Nephron (organoid): ENCODE measurements around the gene MARVELD1.

Source experiments
- H3K27ac Mint-ChIP-seq, 3 experiments: 2 replicates each; pipeline ENCODE4 v1.8.0; 2020; ENCODE audit warnings: mixed read lengths in 3 of 3, mild to moderate bottlenecking in 2 of 3, moderate library complexity in 1 of 3
- H3K27me3 Mint-ChIP-seq: 2 replicates; pipeline ENCODE4 v1.8.0; 2021; ENCODE audit warnings: low read depth, mild to moderate bottlenecking, moderate library complexity, mixed read lengths
- H3K36me3 Mint-ChIP-seq: 2 replicates; pipeline ENCODE4 v1.8.0; 2020; ENCODE audit warnings: low read depth, mixed read lengths
- H3K4me1 Mint-ChIP-seq: 2 replicates; pipeline ENCODE4 v1.8.0; 2020; ENCODE audit warnings: mixed read lengths
- H3K4me3 Mint-ChIP-seq, 3 experiments: 2 replicates each; pipeline ENCODE4 v1.8.0; 2020; ENCODE audit warnings: mild to moderate bottlenecking in 3 of 3, mixed read lengths in 3 of 3, moderate library complexity in 2 of 3
- H3K9me3 Mint-ChIP-seq: 2 replicates; pipeline ENCODE4 v1.8.0; 2020; ENCODE audit warnings: mixed read lengths
- CTCF ChIP-seq, 3 experiments: fragments of 200-600 bp; sonication (generic); IDR thresholded peaks; one replicate each; pipeline ENCODE4 v1.5.0; 2021; ENCODE audit warnings: antibody characterized with exemption in 3 of 3; ENCODE audit not compliant: unreplicated experiment in 3 of 3

The MARVELD1 gene

GRCh38 chr10:97708167-97708566 lies 5.4 kb upstream of the MARVELD1 start:
- no peak for TF ChIP-seq CTCF (IDR thresholded peaks at IDR 0.05; ENCODE audit: unreplicated experiment in 3 of 3)
- H3K36me3 Mint-ChIP-seq: no peaks in the 10 kb centered on the region
- peaks cover 10% of the 10 kb centered on the region for H3K27me3 Mint-ChIP-seq
- peaks cover 22% of the 10 kb centered on the region for H3K4me1 Mint-ChIP-seq
- H3K9me3 Mint-ChIP-seq: no peaks in the 10 kb centered on the region
- H3K4me3 Mint-ChIP-seq: no peak overlapping the region
- peak overlapping the region in 1 of 3 experiments; percentile 65 for H3K27ac Mint-ChIP-seq

GRCh38 chr10:97708976-97709946 lies 4.3 kb upstream of the MARVELD1 start:
- Mint-ChIP-seq H3K27me3 (peaks cover 8% of the 10 kb centered on the region), H3K36me3 (no peaks in the 10 kb centered on the region), H3K9me3 (no peaks in the 10 kb centered on the region), H3K4me3 (peak overlapping the region in 2 of 3 experiments; percentile 57 to 67), H3K4me1 (peaks cover 22% of the 10 kb centered on the region), H3K27ac (peak overlapping the region in 2 of 3 experiments; percentile 65 to 81)
- TF ChIP-seq CTCF (IDR thresholded peaks at IDR 0.05; ENCODE audit: unreplicated experiment in 3 of 3): peak; percentile 50 to 67 (median 58)

- peak overlapping the region; percentile 68 to 96 (median 70) for H3K27ac Mint-ChIP-seq
- no peak for TF ChIP-seq CTCF (IDR thresholded peaks at IDR 0.05; ENCODE audit: unreplicated experiment in 3 of 3)
- no peaks in the 10 kb centered on the region for H3K9me3 Mint-ChIP-seq
- peaks cover 40% of the 10 kb centered on the region for H3K4me1 Mint-ChIP-seq
- peaks cover 10% of the 10 kb centered on the region for H3K36me3 Mint-ChIP-seq
- peak overlapping the region; percentile 72 to 87 (median 84) for H3K4me3 Mint-ChIP-seq
- peaks cover 13% of the 10 kb centered on the region for H3K27me3 Mint-ChIP-seq
Measured at GRCh38 chr10:97711640-97712572, 1.6 kb upstream of the MARVELD1 start.

GRCh38 chr10:97713826-97714400 lies 383 bp downstream of the MARVELD1 start:
- peaks cover 24% of the 10 kb centered on the region for H3K36me3 Mint-ChIP-seq
- no peaks in the 10 kb centered on the region for H3K9me3 Mint-ChIP-seq
- H3K27ac Mint-ChIP-seq: peak overlapping the region; percentile 96 to 99 (median 99)
- peaks cover 13% of the 10 kb centered on the region for H3K27me3 Mint-ChIP-seq
- H3K4me1 Mint-ChIP-seq: peaks cover 49% of the 10 kb centered on the region
- H3K4me3 Mint-ChIP-seq: peak overlapping the region; percentile 98 to 100 (median 99)
- peak in 1 of 3 experiments; percentile 22 for TF ChIP-seq CTCF (IDR thresholded peaks at IDR 0.05; ENCODE audit: unreplicated experiment in 3 of 3)

GRCh38 chr10:97714401-97715258 lies 1.1 kb downstream of the MARVELD1 start:
- Mint-ChIP-seq H3K36me3 (peaks cover 28% of the 10 kb centered on the region), H3K27ac (peak overlapping the region; percentile 96 to 99 (median 96)), H3K27me3 (peaks cover 13% of the 10 kb centered on the region), H3K4me3 (peak overlapping the region; percentile 98 to 100 (median 99)), H3K4me1 (peaks cover 50% of the 10 kb centered on the region), H3K9me3 (no peaks in the 10 kb centered on the region)
- TF ChIP-seq CTCF (IDR thresholded peaks at IDR 0.05; ENCODE audit: unreplicated experiment in 3 of 3): no peak
